Measurements from ENCODE around the gene PABPN1.

- no peak for TF ChIP-seq CTCF (IDR thresholded peaks at IDR 0.05; ENCODE audit: poor library complexity, severe bottlenecking)
- no peak for TF ChIP-seq POLR2AphosphoS5 (IDR thresholded peaks at IDR 0.05)
- no peak for TF ChIP-seq SMC3 (conservative IDR thresholded peaks at IDR 0.05; ENCODE audit: poor library complexity)
Observed at GRCh38 chr14:23361763-23362162, 40.5 kb downstream of the PABPN1 start.

Data from neural cell (in vitro differentiated cells).